GM19035 (cell line): ENCODE data around the gene HAAO.
"Not testable (repeated sequence)": the region's sequence is repeated elsewhere in the genome, so short reads cannot be mapped to it uniquely, and the experiment has no call there.

Experiments used
- ATAC-seq: cut with Tn5 transposase; IDR thresholded peaks from one replicate; pipeline ENCODE4 v1.9.1; 2021; ENCODE audit not compliant: unreplicated experiment

Gene HAAO

DNA sequence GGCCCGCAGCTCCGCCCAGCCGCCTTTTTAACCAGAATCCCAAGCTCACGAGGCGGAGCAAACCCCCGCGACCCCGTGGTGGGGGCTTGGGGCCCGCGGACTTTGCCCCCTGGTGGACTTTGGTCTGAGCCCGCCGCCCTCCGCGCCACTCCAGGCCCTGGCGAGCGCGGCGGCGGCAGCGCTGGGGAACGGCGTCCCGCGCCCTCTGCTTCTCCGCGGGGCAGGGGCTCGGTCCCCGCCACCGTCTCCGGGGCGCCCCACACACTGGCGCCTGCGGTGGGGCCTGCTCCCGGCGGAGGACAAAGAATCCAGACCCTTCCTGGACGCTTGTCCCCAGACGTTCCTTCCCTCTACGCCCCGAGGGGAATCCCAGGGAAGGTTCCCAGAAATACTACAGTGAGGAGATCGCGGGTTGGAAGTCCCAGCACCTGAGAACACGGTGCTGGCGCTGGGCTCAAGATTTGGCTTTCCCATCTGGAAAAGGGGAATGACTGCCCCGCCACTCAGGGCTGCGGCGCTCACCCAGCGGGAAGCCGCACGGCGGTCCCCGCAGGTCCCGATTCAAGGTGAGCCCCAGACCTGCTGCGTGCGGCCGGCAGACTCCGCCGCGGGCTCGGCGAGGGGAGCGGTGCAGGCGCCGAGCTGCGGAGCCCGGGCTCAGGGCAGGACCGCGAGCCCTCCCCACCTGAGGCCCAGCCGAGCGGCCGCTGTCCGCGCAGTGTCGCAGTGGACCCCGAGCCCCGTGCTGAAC is at the start of gene HAAO:
HAAO (minus strand) TSS at position 1 of the 751 bp plus-strand sequence. CDS start 47 bp downstream, outside the sequence.
- peak; percentile 26 for ATAC-seq

DNA sequence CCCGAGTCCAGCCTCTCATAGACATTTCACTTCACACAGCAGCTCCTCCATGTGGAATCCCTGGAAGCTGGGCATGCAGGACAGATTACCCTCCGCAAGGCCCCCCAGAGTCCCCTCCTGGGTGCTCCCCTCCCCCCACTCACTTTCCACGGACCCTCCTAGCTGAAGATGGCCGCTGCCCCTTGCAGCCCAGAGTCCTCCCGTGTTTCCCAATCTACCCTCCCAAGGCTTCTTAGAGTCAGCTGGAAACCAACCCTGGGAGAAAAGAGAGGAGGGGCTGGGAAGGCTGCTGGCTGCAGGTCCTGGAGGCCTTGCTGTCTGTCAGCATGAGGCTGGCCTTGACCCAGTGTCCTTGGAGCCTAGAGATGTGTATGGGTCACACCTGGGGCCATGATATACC is 49.0 kb upstream of the HAAO start:
- ATAC-seq, result no peak

DNA sequence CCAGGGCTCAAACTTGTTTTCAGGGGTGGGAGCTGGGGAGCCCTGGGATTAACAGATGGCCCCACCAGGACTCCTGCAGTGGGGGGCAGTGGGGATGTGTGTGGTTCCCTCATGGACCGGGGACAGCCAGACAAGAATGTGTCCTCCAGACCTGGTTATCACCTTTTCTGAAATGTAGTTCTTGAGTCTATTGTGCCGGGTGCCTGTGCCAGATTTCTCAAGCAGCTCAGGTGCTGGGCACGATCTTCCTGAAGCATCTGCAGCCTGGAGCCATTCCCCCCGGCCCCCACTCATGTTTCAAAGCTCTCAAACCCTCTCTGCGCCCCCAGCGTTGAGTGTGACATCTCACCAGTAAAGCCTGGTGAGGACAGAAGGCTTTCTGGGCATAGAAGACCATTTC is 48.4 kb upstream of the HAAO start:
- no peak for ATAC-seq

DNA sequence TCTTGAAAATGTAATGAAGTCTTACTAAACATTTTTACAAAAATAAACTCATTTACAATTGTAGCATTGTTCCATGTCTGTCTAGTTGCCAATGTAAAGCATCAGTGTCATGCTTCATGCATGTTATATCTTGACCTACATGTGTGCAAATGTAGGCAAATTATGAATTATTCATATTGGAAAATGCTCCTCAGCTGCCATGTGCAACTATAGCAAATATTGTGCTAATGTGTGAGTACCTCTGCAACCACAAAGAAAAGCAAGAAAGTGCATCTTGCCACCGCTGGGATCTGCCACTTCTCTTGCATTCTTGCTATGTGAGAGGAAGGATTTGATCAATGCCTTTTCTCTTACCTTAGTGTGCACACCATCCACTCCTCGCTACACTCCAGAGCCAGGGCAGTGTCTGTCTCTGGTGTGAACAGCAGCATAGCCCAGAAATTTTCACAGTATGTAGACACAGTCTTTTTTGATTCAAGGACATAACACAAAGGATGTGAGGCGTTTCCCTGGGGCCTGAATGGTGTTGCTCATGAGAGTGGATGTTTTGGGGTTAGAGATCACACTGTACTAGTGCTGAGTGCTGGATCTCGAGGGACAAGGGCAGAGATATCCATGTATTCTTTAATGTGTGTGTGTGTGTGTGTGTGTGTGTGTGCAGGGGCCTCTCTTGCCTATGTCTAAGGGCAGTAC is 47.6 kb upstream of the HAAO start:
- ATAC-seq, result no peak

DNA sequence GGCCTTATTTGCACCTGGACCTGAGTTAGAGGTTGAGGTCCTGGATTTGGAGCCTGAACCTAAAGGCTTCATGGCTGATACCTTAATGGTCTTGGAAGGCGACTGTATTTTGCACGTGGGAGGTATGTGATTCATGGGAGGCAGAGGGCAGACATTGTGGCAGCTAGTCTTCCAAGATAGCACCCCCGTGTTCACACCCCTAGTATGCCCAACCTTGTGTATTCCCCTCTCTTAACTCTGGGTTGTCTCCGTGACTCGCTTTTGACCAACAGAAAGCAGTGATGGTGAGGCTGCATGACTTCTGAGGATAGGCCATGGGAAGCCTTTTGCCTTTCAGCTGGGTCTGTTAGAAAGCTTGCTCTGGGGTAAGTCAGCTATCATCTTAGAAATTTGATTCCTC is 45.8 kb upstream of the HAAO start:
- no peak for ATAC-seq

DNA sequence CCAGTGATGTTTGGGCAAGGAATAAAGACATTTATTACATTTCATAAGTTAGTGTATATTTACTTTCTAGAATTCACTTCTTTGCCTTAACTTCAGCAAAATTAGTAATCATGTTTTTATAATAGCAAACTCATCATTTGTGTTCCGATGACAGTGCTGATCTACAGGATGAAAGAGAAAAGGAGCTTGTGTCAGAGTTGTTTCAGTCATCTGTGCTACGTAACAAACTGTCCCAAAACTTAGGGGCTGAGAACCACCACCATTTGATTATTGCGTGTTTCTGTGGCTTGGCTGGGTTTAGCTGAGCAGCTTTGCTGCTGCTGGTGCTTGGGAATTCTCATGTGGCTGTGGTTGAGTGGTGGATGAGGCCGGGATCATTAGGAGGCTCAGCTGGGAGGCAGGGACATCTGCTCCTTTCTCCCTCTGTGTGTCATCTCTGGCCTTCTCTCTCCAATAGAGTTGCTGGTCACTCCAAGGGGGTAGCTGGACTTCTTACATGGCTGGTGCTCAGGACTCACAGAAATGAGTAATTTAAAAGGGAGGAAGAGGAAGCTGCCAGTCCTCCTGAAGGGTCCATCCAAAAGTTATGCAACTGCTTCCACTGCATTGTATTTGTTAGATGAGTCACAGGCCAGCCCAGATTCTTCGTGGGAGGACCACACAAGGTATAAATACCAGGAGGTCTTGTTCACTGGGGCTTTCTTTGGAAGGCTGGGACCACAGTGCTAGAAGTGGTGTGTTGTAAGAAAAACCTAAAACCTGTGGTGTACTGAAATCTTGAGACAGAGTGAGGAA is 43.4 kb upstream of the HAAO start:
- ATAC-seq, result no peak

DNA sequence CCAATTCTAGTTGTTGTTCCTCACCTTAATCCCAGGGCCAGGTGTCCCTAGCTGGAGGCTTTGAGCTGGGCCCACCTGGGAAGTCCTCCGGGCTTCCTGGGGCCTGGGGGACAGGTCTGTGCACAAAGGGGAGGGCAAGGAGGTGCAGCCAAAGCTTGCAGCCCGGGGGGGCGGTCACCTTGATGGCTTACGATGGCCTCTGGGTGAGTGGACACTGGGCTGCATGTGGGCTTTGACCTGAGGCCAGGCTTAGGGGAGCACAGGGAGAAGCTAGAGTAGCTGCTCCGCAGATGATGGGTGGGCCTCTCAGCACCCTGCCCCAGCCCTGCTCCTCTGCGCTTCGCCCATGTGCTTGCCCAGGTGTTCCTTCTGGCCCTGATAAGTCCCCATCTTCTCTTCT is 41.8 kb upstream of the HAAO start:
- ATAC-seq, result no peak

DNA sequence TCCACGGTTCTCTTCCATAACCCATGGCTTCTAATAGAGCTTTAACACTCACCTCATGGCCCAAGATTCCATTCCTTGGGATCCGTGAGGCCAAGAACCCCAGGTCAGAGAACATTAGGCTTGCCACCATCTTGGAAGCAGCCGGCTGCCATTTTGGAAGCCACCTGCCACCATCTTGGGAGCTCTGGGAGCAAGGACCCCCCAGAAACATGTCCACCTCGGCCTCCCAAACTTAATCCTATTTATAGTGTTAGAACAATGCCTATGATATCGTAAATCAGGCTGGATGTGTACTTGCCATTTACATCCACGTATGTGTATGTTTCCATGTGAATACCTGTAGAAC is 39.9 kb upstream of the HAAO start:
- ATAC-seq, result no peak

DNA sequence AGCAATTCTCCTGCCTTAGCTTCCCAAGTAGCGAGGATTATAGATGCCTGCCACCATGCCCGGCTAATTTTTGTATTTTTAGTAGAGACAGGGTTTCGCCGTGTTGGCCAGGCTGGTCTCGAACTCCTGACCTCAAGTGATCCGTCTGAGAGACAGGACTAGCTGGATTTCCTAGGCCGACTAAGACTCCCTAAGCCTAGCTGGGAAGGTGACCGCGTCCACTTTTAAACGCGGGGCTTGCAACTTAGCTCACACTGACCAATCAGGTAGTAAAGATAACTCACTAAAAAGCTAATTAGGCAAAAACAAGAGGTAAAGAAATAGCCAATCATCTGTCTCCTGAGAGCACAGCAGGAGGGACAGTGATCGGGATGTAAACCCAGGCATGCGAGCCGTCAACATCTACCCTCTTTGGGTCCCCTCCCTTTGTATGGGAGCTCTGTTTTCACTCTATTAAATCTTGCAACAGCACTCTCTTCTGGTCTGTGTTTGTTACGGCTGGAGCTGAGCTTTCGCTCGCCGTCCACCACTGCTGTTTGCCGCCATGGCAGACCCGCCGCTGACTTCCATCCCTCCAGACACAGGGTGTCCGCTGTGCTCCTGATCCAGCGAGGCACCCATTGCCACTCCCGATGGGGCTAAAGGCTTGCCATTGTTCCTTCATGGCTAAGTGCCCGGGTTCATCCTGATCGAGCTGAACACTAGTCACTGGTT is 39.3 kb upstream of the HAAO start:
- ATAC-seq, result not testable (repeated sequence)

DNA sequence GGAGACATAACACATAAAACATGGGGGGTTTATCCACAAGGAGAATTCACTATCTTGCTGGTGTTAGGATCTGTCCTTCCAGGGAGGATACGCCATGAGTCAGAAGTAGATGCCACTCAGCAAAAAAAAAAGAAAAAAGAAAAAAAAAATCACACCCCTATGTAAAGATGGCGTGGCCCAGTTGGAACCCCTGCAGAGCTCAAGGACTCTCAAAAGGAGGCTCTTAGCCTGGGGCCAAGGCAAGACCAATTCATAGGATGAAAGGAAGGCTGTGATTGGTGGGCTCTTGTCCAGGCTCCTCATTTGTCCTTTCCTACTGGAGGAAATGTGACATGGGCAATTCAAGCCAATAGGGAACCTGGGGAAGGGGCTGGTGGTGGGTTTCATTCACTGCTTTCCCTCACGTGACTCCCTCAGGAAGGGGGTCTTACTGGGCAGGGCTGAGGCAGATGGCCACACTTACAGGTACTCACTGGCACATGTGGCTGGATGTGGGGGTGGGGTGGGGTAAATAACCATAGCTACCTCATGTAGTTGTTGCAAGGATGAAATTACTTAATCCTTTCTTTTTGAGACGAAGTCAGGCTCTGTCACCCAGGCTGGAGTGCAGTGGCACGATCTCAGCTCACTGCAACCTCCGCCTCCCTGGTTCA is 38.7 kb upstream of the HAAO start:
- ATAC-seq, result no peak

DNA sequence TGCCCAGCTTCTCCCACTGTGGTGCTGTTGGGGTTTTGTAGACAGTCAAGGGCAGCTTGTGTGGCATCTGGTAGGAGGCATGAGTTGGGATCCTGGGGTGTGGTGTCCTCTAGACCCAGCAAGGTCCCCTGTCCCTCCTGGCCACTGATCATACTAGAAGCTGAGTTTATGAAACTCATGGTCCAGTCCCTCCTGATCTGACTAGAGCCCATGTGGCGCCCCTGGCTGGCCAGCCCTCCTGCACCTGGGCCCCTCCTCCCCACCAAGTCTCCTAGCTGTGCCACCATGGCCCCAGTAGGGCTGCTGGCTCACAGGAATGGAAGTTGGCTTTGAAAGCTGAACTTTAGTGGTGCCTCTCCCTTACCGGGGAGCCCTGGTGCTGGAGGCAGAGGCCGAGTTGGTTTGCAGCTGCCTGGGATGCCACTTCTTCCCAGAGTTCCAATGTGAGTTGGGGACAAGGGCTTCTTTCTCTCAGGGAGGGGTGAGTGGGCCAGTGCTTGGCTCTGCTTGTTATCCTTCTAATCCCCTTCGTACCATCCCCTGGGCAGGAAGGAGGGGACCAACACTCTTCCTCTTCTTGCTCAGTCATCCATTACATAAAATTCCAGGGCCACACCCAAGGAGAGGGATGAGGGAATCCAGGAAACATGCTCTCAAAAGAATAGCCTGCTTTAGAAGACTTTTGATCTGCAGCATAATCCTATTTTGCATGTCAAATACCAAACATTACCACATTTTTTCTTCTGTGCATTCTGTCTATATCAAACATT is 37.5 kb upstream of the HAAO start:
- ATAC-seq, result no peak

DNA sequence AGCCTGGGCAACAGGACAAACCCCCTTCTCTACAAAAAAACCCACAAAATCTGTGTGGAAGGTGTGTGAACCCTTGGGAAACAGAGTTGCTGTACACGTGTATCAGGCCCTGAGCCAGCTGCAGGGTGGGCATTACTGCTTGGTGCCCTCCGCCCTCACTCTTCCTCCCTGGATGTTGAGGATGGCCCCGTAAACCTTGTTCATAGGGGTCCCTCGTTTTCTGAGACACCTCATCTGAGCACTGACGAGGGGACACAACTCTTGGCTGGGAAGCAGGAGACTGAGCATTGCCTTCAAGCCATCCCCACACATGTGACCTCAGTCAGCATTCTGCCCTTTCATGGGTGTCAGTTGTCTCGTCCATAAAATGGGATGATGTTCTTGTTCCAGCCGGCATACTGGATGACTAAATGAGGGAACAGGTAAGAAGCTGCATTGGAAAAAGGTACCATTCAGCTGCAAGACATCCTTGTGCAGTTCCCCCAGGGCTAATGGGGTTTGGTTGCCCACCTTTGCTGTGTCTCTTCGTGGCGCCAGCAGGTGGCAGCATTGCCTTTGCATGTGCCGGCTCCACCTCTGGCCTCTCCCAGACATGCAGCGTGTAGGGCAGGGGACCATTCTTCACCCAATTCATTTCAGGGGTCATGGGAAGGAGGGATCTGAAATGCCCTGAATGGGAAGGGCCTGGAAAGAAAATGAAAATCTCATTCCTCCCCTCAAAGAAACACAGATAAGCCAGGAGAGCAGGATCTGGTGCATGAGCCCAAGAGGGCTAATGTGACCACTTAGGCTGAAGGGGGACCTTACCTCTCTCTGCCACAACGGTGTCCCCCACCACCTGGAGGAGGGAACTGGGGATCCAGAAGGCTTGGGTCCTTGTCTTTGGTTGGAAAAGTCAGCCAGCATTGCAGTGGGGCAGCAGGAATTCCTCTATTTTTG is 36.4 kb upstream of the HAAO start:
- ATAC-seq, result peak; percentile 84

DNA sequence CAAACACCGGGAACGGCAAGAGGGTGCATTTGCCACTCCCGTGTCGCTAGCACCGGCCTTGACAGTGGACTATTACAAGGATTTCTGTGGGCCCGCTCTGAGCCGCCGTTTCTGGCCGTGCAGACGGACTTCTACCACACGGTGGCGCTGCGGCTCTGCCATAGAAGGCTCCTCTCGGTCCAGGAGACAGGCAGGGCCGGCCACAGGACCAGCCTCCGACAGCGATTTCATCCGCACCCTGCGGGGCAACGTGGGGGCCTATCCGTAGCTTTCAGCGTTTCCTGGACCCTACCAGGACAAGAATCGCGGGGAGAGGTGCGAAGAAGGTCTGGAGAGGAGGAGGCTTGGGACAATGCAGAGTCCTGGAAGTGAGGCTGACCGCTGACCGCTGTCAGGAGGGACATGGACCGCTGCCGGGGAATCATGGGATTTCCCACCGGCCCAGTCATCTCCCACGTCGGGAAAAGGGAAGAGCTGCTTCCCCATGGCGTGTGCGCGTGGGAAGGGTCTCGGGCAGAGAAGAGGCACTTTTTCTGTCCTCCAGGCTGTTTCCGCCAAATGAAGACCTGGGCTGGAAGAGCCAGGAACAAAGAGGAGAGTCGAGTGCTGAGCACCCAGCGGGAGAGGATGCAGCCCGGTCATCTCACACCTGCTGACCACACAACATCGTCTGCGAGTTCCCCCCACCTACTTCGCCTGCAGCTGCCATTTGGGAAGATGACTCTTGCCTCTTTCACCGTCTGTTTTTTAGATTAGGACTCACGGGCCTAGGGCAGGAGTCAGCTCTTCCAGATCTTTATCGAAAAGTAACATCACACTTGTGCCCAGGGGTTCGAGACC is 35.5 kb upstream of the HAAO start:
- ATAC-seq, result peak; percentile 77

DNA sequence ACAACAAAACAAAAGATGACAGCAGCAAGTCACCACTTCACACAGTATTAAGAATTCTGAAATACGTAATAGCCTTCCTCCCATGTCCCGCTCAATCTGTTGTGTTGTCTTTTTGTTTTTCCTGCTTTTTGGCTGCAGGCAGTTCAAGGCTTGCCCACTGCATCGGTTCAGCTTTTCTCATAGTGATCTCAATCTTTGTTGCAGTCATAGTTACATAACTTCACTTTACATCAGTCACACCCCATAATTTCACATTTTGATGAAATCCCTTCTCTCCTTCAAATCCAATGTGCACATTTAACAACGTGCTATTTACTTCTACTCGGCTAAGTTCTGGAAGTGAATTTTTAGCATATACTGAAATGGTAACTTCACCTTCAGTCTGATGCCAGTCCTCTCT is 33.8 kb upstream of the HAAO start:
- ATAC-seq, result no peak

DNA sequence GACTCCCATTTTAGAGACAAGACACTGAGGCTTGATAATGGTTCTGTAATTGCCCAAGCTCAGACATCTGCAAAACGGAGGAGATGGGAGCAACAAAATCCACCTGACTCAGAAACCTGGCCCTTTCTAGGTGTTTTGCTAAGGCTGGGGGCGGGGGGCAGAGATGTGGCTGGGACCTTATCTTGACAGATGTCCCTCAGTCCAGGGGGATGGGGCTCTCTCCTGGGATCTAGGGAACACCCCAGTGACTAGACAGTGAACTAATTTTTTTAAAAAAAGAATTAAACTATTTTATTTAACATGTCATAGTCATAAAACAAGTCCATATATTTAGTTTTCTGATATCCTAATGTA is 32.0 kb upstream of the HAAO start:
- no peak for ATAC-seq

DNA sequence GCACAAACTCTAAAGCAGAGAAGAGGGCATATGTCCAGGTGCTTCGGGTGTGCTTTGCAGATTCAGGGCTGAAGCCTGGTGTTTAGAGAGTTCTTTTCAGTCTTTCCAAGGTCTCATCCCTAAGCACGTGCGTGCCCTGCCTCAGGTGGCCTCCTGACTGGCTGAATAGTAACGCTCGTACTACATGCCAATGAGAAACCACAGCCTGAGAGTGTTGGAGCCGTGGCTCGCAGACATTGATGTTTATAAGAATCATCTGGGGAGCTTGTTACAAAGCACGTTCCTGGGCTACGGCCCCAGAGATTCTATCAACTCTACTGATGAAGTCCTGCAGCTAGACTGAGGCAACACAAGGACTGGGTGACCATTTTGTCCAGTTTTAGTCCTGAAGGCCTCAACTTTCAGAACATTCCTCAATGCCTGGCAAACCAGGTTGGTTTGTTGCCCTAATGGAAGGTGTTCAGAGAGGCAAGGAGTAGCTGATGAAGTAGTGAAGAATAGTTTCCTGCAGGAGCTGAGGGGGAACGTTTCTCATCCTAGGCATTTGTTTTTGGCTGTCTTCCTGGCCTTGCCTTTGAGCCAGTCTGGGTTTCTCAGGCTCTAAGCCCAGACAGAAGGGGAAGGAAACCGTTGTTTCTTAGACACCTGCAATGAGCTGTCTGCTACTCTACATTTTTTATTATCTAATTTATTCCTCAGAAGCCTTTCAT is 31.5 kb upstream of the HAAO start:
- ATAC-seq, result no peak

DNA sequence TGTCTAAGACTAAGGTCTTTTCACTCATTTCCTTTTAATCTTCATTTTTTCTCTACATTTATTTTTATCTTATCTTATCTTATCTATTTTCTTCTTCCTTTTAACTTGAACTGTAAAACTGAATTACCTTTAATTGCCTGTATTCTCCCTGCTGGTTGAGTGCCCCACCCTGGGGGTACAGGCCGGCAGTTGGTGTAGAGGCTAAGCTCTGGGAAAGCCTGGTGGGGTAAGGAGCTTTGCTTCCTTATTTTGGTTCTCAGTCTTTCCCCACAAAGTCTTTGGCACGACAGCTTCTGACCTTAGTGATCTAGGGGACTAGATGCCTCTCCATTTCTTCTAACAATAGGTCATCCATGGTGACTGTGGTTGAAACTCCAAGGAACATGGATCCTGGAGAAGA is 26.8 kb upstream of the HAAO start:
- no peak for ATAC-seq

DNA sequence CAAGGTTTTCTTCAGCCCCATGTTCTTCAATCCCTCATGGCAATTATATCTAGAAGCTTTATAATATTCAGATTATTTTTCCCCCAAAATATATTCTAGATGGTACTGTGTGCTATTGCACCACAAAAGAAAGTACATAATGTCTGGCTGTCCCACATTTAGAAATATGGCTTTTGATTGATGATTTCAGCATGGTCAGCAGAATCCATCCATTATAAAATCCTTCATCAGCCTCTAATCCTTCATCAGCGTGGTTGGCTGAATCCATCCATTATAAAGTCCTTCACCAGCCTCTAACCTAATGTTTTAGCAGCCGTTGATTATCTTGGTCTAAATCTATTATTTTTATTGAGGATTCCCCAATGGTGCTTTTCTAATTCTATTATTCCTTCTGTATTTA is 23.3 kb upstream of the HAAO start:
- no peak for ATAC-seq
